H1 (cell line): ENCODE measurements around the gene SAG. TPM values are rescaled to one million over a fixed set of nuclear protein-coding genes. Genes with fewer than 3 reads are reported as not detected.

Experiments used
- CTCF ChIA-PET: fragments of 300-600 bp; sonication (Branson Sonifier 250); formaldehyde crosslinking; loops from one replicate; lab custom pipeline; 2021; ENCODE audit not compliant: partially characterized antibody; lab: Charles Lee
- POLR2A ChIA-PET: fragments of 300-600 bp; sonication (Branson Sonifier 250); formaldehyde crosslinking; loops from one replicate; lab custom pipeline; 2021; ENCODE audit warnings: inconsistent platforms; ENCODE audit not compliant: partially characterized antibody; lab: Charles Lee
- DNase-seq, 2 experiments: peaks; one replicate each; pipeline versions ENCODE4 v3.0.0 to v3.0.0-alpha.2; 2010 to 2022; ENCODE audit warnings: low spot score in 2 of 2, low read depth in 1 of 2, mixed read lengths in 1 of 2
- FAIRE-seq: peaks from 2 replicates; lab custom pipeline; 2011; peaks lifted over from hg19 to GRCh38; lab: Jason Lieb, UNC
- H2AFZ ChIP-seq: 2 replicates; pipeline ENCODE4 v1.8.1; 2012; ENCODE audit warnings: low read length, inconsistent platforms
- H2AK5ac ChIP-seq: 2 replicates; pipeline ENCODE4 v1.6.1; 2013; ENCODE audit warnings: low read depth, low read length
- H2BK120ac ChIP-seq: replicated peaks from 2 replicates; pipeline ENCODE3; 2013; ENCODE audit warnings: low read depth, low read length, inconsistent platforms
- H2BK12ac ChIP-seq: 2 replicates; pipeline ENCODE4 v1.6.1; 2013; ENCODE audit warnings: low read depth, low read length
- H2BK15ac ChIP-seq: 2 replicates; pipeline ENCODE4 v1.6.1; 2013; ENCODE audit warnings: low read length
- H2BK20ac ChIP-seq: 2 replicates; pipeline ENCODE4 v1.6.1; 2013; ENCODE audit warnings: low read length
- H2BK5ac ChIP-seq: 2 replicates; pipeline ENCODE4 v1.6.1; 2013; ENCODE audit warnings: low read depth, low read length
- H3K14ac ChIP-seq: 2 replicates; pipeline ENCODE4 v1.6.1; 2013; ENCODE audit warnings: inconsistent platforms; ENCODE audit not compliant: insufficient read length
- H3K18ac ChIP-seq: 2 replicates; pipeline ENCODE4 v1.6.1; 2013; ENCODE audit warnings: low read length; ENCODE audit errors: extremely low read depth
- H3K23ac ChIP-seq: 2 replicates; pipeline ENCODE4 v1.6.1; 2013; ENCODE audit warnings: inconsistent platforms; ENCODE audit not compliant: insufficient read length
- H3K23me2 ChIP-seq: 2 replicates; pipeline ENCODE4 v1.6.1; 2013; ENCODE audit warnings: low read depth, low read length
- H3K27ac ChIP-seq: 2 replicates; pipeline ENCODE4 v1.6.1; 2011; ENCODE audit warnings: low read depth, low read length, inconsistent platforms
- H3K27me3 ChIP-seq, 4 experiments: replicated peaks in 1 of 4; 1 replicate in 1 of 4; 2 replicates in 3 of 4; pipeline versions ENCODE4 v1.6.1 to v1.8.1; 2011 to 2013; ENCODE audit warnings: low read length in 3 of 4, mild to moderate bottlenecking in 3 of 4, inconsistent platforms in 2 of 4, mixed read lengths in 2 of 4, moderate library complexity in 1 of 4; ENCODE audit not compliant: control insufficient read depth in 3 of 4, insufficient read depth in 3 of 4; ENCODE audit errors: extremely low read depth in 1 of 4
- H3K36me3 ChIP-seq, 4 experiments: 2 replicates each; pipeline versions ENCODE4 v1.6.1 to v1.8.1; 2011 to 2013; ENCODE audit warnings: mild to moderate bottlenecking in 4 of 4, low read length in 3 of 4, moderate library complexity in 2 of 4, control low read depth in 1 of 4, inconsistent platforms in 1 of 4; ENCODE audit not compliant: insufficient read depth in 4 of 4, control insufficient read depth in 2 of 4
- H3K4ac ChIP-seq: replicated peaks from 2 replicates; pipeline ENCODE3; 2013; ENCODE audit warnings: low read length, low read depth, mixed read lengths, inconsistent platforms; ENCODE audit not compliant: insufficient read length
- H3K4me1 ChIP-seq, 4 experiments: replicated peaks in 1 of 4; 1 replicate in 1 of 4; 2 replicates in 3 of 4; pipeline versions ENCODE4 v1.6.1 to v1.8.1; 2011 to 2013; ENCODE audit warnings: low read length in 3 of 4, inconsistent platforms in 2 of 4, mixed read lengths in 1 of 4; ENCODE audit not compliant: insufficient read depth in 4 of 4, control insufficient read depth in 3 of 4
- H3K4me2 ChIP-seq, 2 experiments: 2 replicates each; pipeline versions ENCODE4 v1.6.1 to v1.8.1; 2011 to 2013; ENCODE audit warnings: low read depth in 2 of 2, low read length in 2 of 2, control low read depth in 1 of 2, inconsistent platforms in 1 of 2, mild to moderate bottlenecking in 1 of 2; ENCODE audit not compliant: insufficient read depth in 1 of 2
- H3K4me3 ChIP-seq, 4 experiments: fragments of 200-600, 300-600 bp in 1 of 4; sonication (generic), shearing (Covaris generic), sonication (Bioruptor Twin) in 1 of 4; 2 replicates each; pipeline versions ENCODE4 v1.5.1 to v1.8.1; 2011 to 2016; ENCODE audit warnings: low read length in 4 of 4, low read depth in 3 of 4, control low read depth in 2 of 4, inconsistent platforms in 2 of 4, mild to moderate bottlenecking in 2 of 4, mixed read lengths in 1 of 4, moderate library complexity in 1 of 4; ENCODE audit not compliant: insufficient read depth in 2 of 4; ENCODE audit errors: extremely low read depth in 1 of 4
- H3K56ac ChIP-seq: replicated peaks from 2 replicates; pipeline ENCODE3; 2013; ENCODE audit warnings: low read depth, mild to moderate bottlenecking, mixed read lengths, low read length, inconsistent platforms; ENCODE audit not compliant: insufficient read length
- H3K79me1 ChIP-seq: 2 replicates; pipeline ENCODE4 v1.6.1; 2013; ENCODE audit warnings: low read depth, low read length, control low read depth
- H3K79me2 ChIP-seq, 2 experiments: 2 replicates each; pipeline versions ENCODE4 v1.6.1 to v1.8.1; 2012 to 2013; ENCODE audit warnings: low read length in 2 of 2, mild to moderate bottlenecking in 2 of 2, inconsistent platforms in 1 of 2; ENCODE audit not compliant: insufficient read depth in 2 of 2, control insufficient read depth in 1 of 2
- H3K9ac ChIP-seq, 4 experiments: replicated peaks in 1 of 4; 1 replicate in 1 of 4; 2 replicates in 3 of 4; pipeline versions ENCODE4 v1.6.1 to v1.8.1; 2011 to 2013; ENCODE audit warnings: low read depth in 3 of 4, low read length in 3 of 4, control low read depth in 2 of 4, mild to moderate bottlenecking in 2 of 4, moderate library complexity in 2 of 4, inconsistent platforms in 1 of 4; ENCODE audit errors: extremely low read depth in 1 of 4
- H3K9me3 ChIP-seq, 2 experiments: 2 replicates each; pipeline versions ENCODE4 v1.6.1 to v1.8.1; 2012 to 2013; ENCODE audit warnings: mild to moderate bottlenecking in 2 of 2, moderate library complexity in 2 of 2, control low read depth in 1 of 2, inconsistent platforms in 1 of 2, low read depth in 1 of 2, low read length in 1 of 2, mixed read lengths in 1 of 2; ENCODE audit not compliant: insufficient read depth in 2 of 2
- H4K20me1 ChIP-seq, 2 experiments: replicated peaks in 1 of 2; 2 replicates each; pipeline versions ENCODE3 to v1.8.1; 2011 to 2013; ENCODE audit warnings: inconsistent platforms in 2 of 2, low read length in 2 of 2, mild to moderate bottlenecking in 1 of 2; ENCODE audit not compliant: insufficient read depth in 2 of 2, control insufficient read depth in 1 of 2
- H4K5ac ChIP-seq: 2 replicates; pipeline ENCODE4 v1.6.1; 2013; ENCODE audit warnings: low read length, low read depth, mixed read lengths, inconsistent platforms; ENCODE audit not compliant: insufficient read length
- H4K8ac ChIP-seq: 2 replicates; pipeline ENCODE4 v1.8.0; 2013; ENCODE audit warnings: mild to moderate bottlenecking, moderate library complexity, low read length, inconsistent platforms; ENCODE audit not compliant: insufficient read depth; ENCODE audit errors: extremely low read depth
- H4K91ac ChIP-seq: replicated peaks from 2 replicates; pipeline ENCODE3; 2013; ENCODE audit warnings: low read length, mixed read lengths, inconsistent platforms; ENCODE audit not compliant: insufficient read length
- EP300 ChIP-seq, 2 experiments: IDR thresholded peaks; 1 replicate in 1 of 2; 2 replicates in 1 of 2; pipeline ENCODE4 v1.6.1; 2011 to 2012; ENCODE audit warnings: low read depth in 2 of 2, low read length in 2 of 2, mild to moderate bottlenecking in 2 of 2, borderline replicate concordance in 1 of 2, inconsistent platforms in 1 of 2, moderate library complexity in 1 of 2
- FOSL1 ChIP-seq: IDR thresholded peaks from 2 replicates; pipeline ENCODE4 v1.6.1; 2011; ENCODE audit warnings: mild to moderate bottlenecking, low read depth, low read length, moderate library complexity; ENCODE audit not compliant: insufficient read depth
- GABPA ChIP-seq: IDR thresholded peaks from 2 replicates; pipeline ENCODE4 v1.6.1; 2011; ENCODE audit warnings: mild to moderate bottlenecking, low read length, moderate library complexity, borderline replicate concordance; ENCODE audit not compliant: insufficient read depth
- GTF2F1 ChIP-seq: IDR thresholded peaks from 2 replicates; pipeline ENCODE4 v1.6.1; 2012; ENCODE audit warnings: low read depth, low read length, improper control_type of control experiment, borderline replicate concordance
- JUND ChIP-seq: IDR thresholded peaks from 2 replicates; pipeline ENCODE4 v1.6.1; 2011; ENCODE audit warnings: mild to moderate bottlenecking, improper control_type of control experiment, low read length
- SIN3A ChIP-seq, 2 experiments: IDR thresholded peaks in 1 of 2; conservative IDR thresholded peaks in 1 of 2; 2 replicates each; pipeline ENCODE4 v1.6.1; 2011 to 2012; ENCODE audit warnings: low read length in 2 of 2, improper control_type of control experiment in 1 of 2, low read depth in 1 of 2, mild to moderate bottlenecking in 1 of 2
- SP1 ChIP-seq: IDR thresholded peaks from 2 replicates; pipeline ENCODE4 v1.6.1; 2011; ENCODE audit warnings: low read depth, low read length
- WGBS, 2 experiments: shearing (Covaris generic) in 1 of 2; methylation state at CpG; one replicate each; pipeline versions ENCODE4 v1.1.6 to v1.1.7; 2013 to 2015; ENCODE audit warnings: low lambda C conversion rate in 2 of 2, mixed read lengths in 2 of 2, inconsistent platforms in 1 of 2, low coverage in 1 of 2, missing lambda C conversion rate in 1 of 2; ENCODE audit not compliant: insufficient replicate concordance in 2 of 2, insufficient coverage in 1 of 2, insufficient read length in 1 of 2; ENCODE audit errors: extremely low coverage in 1 of 2, missing lambda C conversion rate in 1 of 2; 5-methylcytosine and 5-hydroxymethylcytosine counted together
- polyA plus RNA-seq, 7 experiments: library from polyadenylated mRNA; depleted of rRNA in 3 of 7; stranded (reverse) in 5 of 7; unstranded in 2 of 7; fragments of >200 nt in 5 of 7; fragments of 200-250 nt in 2 of 7; gene quantifications; 1 replicate in 5 of 7; 2 replicates in 1 of 7; 4 replicates in 1 of 7; pipeline versions ENCODE4 v1.2.1 to v1.2.3, GENCODE V29; 2011 to 2013; ENCODE audit warnings: missing spikeins in 2 of 7, mixed read lengths in 2 of 7
- total RNA-seq: library from RNA; stranded (reverse); fragmentation: NEBNext Ultra II Directional; extraction: Animal tissue kit (Norgen Biotek cat#: 25700); gene quantifications from 2 replicates; pipeline ENCODE4 v1.2.1, GENCODE V29; 2021
- TF ChIP-seq, protein P1 (sequence below), 3 experiments: IDR thresholded peaks; 1 replicate in 2 of 3; 2 replicates in 1 of 3; pipeline versions ENCODE4 v1.5.1 to v1.6.1; 2011; ENCODE audit warnings: low read length in 3 of 3, mild to moderate bottlenecking in 3 of 3, inconsistent platforms in 2 of 3, low read depth in 1 of 3, moderate library complexity in 1 of 3; ENCODE audit not compliant: insufficient read depth in 1 of 3; ENCODE audit errors: control extremely low read depth in 1 of 3

Gene SAG
- total and polyA plus RNA-seq, 2 of the 8 experiments (the other 6 are each of a cell fraction or from before 2014, with no cell fraction given): not detected

DNA sequence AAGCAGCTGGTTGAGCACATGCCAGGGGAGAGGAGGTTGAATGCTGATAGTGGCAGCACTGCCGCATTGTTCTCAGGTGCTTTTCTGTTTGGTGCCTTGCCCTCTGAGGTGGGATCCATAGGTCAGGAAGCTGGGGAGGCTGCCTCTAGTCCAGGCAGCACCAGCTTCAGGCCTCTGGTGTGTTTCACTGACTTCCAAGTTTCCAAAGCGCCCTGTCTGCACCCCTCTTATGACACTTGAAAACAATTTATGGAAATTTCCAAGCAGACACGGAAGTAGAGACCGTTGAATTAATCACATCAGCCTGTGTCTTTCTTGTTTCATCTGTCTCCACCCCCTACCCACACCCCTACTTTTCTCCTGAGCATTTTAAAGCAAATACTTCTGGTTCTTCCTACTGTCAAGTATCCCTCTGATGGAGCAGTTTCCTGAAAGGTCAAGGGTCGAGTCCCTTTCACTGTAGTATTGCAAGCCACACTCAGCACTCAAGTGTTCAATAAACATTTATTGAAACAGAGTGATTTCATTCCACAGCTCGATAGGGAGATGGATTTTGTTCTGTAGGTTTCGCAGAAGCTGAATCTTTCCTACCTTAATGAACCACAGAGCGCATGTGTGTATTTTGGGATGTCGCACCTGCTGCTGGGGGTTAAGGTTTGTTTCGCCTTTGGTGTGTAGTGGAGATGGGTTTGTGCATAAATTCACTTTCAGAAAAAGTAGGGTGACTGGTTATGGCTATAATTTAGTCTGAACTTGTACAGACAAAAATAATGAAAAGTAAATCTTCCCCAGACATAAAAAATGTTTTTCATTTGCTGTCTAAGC, 68.1 kb downstream of the SAG start:
- no peak overlapping the region for H2BK12ac ChIP-seq
- no peak overlapping the region for H3K27ac ChIP-seq
- CTCF ChIA-PET: interaction anchor here (1.3 to 2.1 kb wide), 2 partner anchors 10 to 15 kb away, joined by 3 to 4 read pairs; no protein-coding TSS in a partner anchor
- POLR2A ChIA-PET: no interaction called here
- no peak overlapping the region for H4K91ac ChIP-seq
- FAIRE-seq (no peak), DNase-seq (no peak)
- no peaks in the 10 kb centered on the region for H3K9me3 ChIP-seq
- H2BK20ac ChIP-seq: no peak overlapping the region
- no peak overlapping the region for H2AFZ ChIP-seq
- no peak overlapping the region for H3K4me2 ChIP-seq
- 82% methylated on average over 10 of the region's 10 CpGs; no CpG with 5 or more reads in 1 of the 2 experiments for WGBS, 2 experiments
- H4K8ac ChIP-seq: no peak overlapping the region
- no peak overlapping the region for H2BK120ac ChIP-seq
- H4K5ac ChIP-seq: no peak overlapping the region
- H3K9ac ChIP-seq: no peak overlapping the region
- H3K27me3 ChIP-seq: no peaks in the 10 kb centered on the region; a peak in 1 of 7 replicates
- H2AK5ac ChIP-seq: no peak overlapping the region
- no peak overlapping the region for H2BK5ac ChIP-seq
- no peak overlapping the region for H3K4ac ChIP-seq
- H3K23ac ChIP-seq: no peak overlapping the region
- H3K79me1 ChIP-seq: no peaks in the 10 kb centered on the region
- H3K4me3 ChIP-seq: no peak overlapping the region
- no peak overlapping the region for H3K14ac ChIP-seq
- H3K56ac ChIP-seq: no peak overlapping the region
- no peak overlapping the region for H3K18ac ChIP-seq
- no peak overlapping the region for H2BK15ac ChIP-seq
- peaks cover 0 to 4% of the 10 kb centered on the region in 2 experiments for H4K20me1 ChIP-seq
- no peaks in the 10 kb centered on the region for H3K23me2 ChIP-seq
- peaks cover 0 to under 1% of the 10 kb centered on the region in 2 experiments; a peak in 1 of 4 replicates for H3K79me2 ChIP-seq
- H3K4me1 ChIP-seq: peaks cover 0 to 3% (median 1%) of the 10 kb centered on the region in 4 experiments; a peak in 4 of 7 replicates
- H3K36me3 ChIP-seq: no peaks in the 10 kb centered on the region
- TF ChIP-seq JUND (no peak), SIN3A (conservative IDR thresholded peaks at IDR 0.05 in 1 of 2, IDR thresholded peaks at IDR 0.05 in 1 of 2; ENCODE audit: low read depth in 1 of 2, low read length in 2 of 2) (no peak), GTF2F1 (no peak), EP300 (IDR thresholded peaks at IDR 0.05; ENCODE audit: borderline replicate concordance in 1 of 2, low read depth in 2 of 2, low read length in 2 of 2) (no peak), FOSL1 (no peak), GABPA (no peak), SP1 (no peak)
- TF ChIP-seq, protein P1, sequence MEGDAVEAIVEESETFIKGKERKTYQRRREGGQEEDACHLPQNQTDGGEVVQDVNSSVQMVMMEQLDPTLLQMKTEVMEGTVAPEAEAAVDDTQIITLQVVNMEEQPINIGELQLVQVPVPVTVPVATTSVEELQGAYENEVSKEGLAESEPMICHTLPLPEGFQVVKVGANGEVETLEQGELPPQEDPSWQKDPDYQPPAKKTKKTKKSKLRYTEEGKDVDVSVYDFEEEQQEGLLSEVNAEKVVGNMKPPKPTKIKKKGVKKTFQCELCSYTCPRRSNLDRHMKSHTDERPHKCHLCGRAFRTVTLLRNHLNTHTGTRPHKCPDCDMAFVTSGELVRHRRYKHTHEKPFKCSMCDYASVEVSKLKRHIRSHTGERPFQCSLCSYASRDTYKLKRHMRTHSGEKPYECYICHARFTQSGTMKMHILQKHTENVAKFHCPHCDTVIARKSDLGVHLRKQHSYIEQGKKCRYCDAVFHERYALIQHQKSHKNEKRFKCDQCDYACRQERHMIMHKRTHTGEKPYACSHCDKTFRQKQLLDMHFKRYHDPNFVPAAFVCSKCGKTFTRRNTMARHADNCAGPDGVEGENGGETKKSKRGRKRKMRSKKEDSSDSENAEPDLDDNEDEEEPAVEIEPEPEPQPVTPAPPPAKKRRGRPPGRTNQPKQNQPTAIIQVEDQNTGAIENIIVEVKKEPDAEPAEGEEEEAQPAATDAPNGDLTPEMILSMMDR (IDR thresholded peaks at IDR 0.05; ENCODE audit: control extremely low read depth in 1 of 3, insufficient read depth in 1 of 3, low read depth in 1 of 3, low read length in 3 of 3): no peak
